ENCODE measurements around the gene TRIM31. TPM values are rescaled to one million over a fixed set of nuclear protein-coding genes. Genes with fewer than 3 reads are reported as not detected.
A peak's percentile ranks its signal among the peaks of the same experiment; 100 is the strongest.

Gene TRIM31
- total RNA-seq, 1 experiment from 2014 or later, result not detected

DNA sequence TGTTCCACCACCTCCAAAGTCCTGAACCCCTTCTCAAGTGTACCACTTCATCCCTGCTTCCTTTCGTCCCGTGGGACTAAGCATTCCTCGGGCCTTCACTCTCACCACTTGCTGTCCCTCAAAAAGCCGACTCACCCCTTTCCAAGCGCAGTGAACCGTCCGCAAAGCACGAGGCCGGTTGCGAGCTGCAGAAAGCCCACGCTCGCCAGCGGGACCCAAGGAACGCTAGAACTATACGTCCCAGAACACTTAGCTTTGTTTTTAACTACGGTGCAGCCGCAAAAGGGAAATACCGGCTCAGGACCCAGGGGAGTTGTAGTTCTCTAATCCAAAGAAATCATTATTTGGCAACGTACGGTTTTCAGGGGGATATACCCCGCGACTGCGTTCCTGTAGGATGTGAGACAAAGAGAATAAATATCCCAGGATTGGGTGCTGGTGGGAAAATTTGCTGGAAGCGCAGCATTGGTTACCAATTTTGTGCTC, 52.2 kb downstream of the TRIM31 start:
- H3K4me1 Mint-ChIP-seq, result peaks cover 8 to 16% of the 10 kb centered on the region in 2 experiments
- H4K91ac ChIP-seq (ENCODE audit: insufficient read length, low read depth, low read length), result no peak overlapping the region
- H2BK15ac ChIP-seq (ENCODE audit: low read depth, low read length), result no peak overlapping the region
- no peaks in the 10 kb centered on the region for H3K79me1 ChIP-seq (ENCODE audit: insufficient read depth, low read depth, low read length, poor library complexity, severe bottlenecking)
- no peak overlapping the region for H3K23ac ChIP-seq (ENCODE audit: insufficient read length, low read depth, low read length)
- 0 out of 2 replicates have a peak, but pooled peaks cover 4% of the 10 kb centered on the region for H3K4me1 ChIP-seq (ENCODE audit: insufficient read depth, low read length)
- no peak overlapping the region for H3T11ph ChIP-seq (ENCODE audit: low read length)
- no peaks in the 10 kb centered on the region for H3K9me3 ChIP-seq (ENCODE audit: control insufficient read depth, low read depth, low read length)
- peak overlapping the region; percentile 77 for H3K18ac ChIP-seq (ENCODE audit: insufficient read length, low read depth, low read length)
- peak overlapping the region; percentile 12 for H2AFZ ChIP-seq (ENCODE audit: low read length)
- H4K8ac ChIP-seq (replicated peaks; ENCODE audit: insufficient read length, low read depth, low read length), result no peak overlapping the region
- no peaks in the 10 kb centered on the region for H4K20me1 ChIP-seq (ENCODE audit: control insufficient read depth, insufficient read depth, insufficient read length)
- no peak overlapping the region for H2BK12ac ChIP-seq (ENCODE audit: insufficient read length, low read depth, low read length)
- H2BK5ac ChIP-seq (ENCODE audit: insufficient read length, low read length), result no peak overlapping the region
- peak overlapping the region; percentile 63 for H4K5ac ChIP-seq (ENCODE audit: insufficient read length, low read depth, low read length)
- WGBS (ENCODE audit: extremely low coverage, insufficient read length, low lambda C conversion rate), result no CpG with 5 or more reads among the region's 24 CpGs
- no peak overlapping the region; the same call in 1 of the 2 replicates for H3K4ac ChIP-seq (ENCODE audit: low read depth, low read length)
- H3K36me3 Mint-ChIP-seq (ENCODE audit: insufficient read depth in 1 of 3, low read depth in 3 of 3), result peaks cover 1 to 10% (median 10%) of the 10 kb centered on the region in 3 experiments; a peak in 6 of 7 replicates
- H3K27ac Mint-ChIP-seq, result peak overlapping the region; percentile 76 to 98 (median 98)
- H3K4me2 ChIP-seq (ENCODE audit: insufficient read depth, insufficient read length, low read length), result peak overlapping the region; percentile 86
- peak overlapping the region; percentile 63 for H3K9ac ChIP-seq (ENCODE audit: extremely low read depth, insufficient read length, low read length)
- peak overlapping the region; percentile 30; the same call in 1 of the 2 replicates for H3K14ac ChIP-seq (ENCODE audit: insufficient read depth, low read length)
- H2BK20ac ChIP-seq (ENCODE audit: low read depth, low read length, poor library complexity, severe bottlenecking), result no peak overlapping the region
- no peak overlapping the region for H2AK5ac ChIP-seq (ENCODE audit: insufficient read length, low read length)
- no peaks in the 10 kb centered on the region for H3K27me3 ChIP-seq (ENCODE audit: insufficient read depth, low read length)
- H2BK120ac ChIP-seq (ENCODE audit: low read depth, low read length, poor library complexity, severe bottlenecking), result no peak overlapping the region
- H3K27me3 Mint-ChIP-seq (ENCODE audit: low read depth), result no peaks in the 10 kb centered on the region
- H3K27ac ChIP-seq (ENCODE audit: insufficient read length, low read depth, low read length), result no peak overlapping the region
- H3K79me2 ChIP-seq (ENCODE audit: insufficient read depth, low read length), result no peaks in the 10 kb centered on the region
- H3K56ac ChIP-seq (ENCODE audit: insufficient read length, low read depth, low read length), result no peak overlapping the region
- peaks cover 16% of the 10 kb centered on the region for H3K23me2 ChIP-seq (ENCODE audit: insufficient read length, low read depth, low read length, poor library complexity, severe bottlenecking)
- H3K4me3 Mint-ChIP-seq, result peak overlapping the region; percentile 95 to 97
- H3K9me3 Mint-ChIP-seq, result no peaks in the 10 kb centered on the region; a peak in 1 of 5 replicates
- no peak for DNase-seq
- TF ChIP-seq, protein P1, sequence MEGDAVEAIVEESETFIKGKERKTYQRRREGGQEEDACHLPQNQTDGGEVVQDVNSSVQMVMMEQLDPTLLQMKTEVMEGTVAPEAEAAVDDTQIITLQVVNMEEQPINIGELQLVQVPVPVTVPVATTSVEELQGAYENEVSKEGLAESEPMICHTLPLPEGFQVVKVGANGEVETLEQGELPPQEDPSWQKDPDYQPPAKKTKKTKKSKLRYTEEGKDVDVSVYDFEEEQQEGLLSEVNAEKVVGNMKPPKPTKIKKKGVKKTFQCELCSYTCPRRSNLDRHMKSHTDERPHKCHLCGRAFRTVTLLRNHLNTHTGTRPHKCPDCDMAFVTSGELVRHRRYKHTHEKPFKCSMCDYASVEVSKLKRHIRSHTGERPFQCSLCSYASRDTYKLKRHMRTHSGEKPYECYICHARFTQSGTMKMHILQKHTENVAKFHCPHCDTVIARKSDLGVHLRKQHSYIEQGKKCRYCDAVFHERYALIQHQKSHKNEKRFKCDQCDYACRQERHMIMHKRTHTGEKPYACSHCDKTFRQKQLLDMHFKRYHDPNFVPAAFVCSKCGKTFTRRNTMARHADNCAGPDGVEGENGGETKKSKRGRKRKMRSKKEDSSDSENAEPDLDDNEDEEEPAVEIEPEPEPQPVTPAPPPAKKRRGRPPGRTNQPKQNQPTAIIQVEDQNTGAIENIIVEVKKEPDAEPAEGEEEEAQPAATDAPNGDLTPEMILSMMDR (conservative IDR thresholded peaks at IDR 0.05), result no peak
